HUES6 (cell line): ENCODE results near the gene ECD.
"Not testable (repeated sequence)": the region's sequence is repeated elsewhere in the genome, so short reads cannot be mapped to it uniquely, and the experiment has no call there.

ENCODE experiments used
- H3K27ac ChIP-seq: 2 replicates; pipeline ENCODE4 v1.7.0; 2013; ENCODE audit warnings: low read depth, mild to moderate bottlenecking, low read length, inconsistent platforms
- H3K27me3 ChIP-seq: 2 replicates; pipeline ENCODE4 v1.6.1; 2013; ENCODE audit warnings: low read length; ENCODE audit not compliant: control insufficient read depth, insufficient read depth
- H3K36me3 ChIP-seq: 2 replicates; pipeline ENCODE4 v1.6.1; 2013; ENCODE audit warnings: low read length; ENCODE audit not compliant: control insufficient read depth, insufficient read depth
- H3K4me1 ChIP-seq: 2 replicates; pipeline ENCODE4 v1.6.1; 2013; ENCODE audit warnings: low read length; ENCODE audit not compliant: control insufficient read depth, insufficient read depth
- H3K4me3 ChIP-seq: 2 replicates; pipeline ENCODE4 v1.5.1; 2013; ENCODE audit warnings: low read depth, low read length
- H3K9ac ChIP-seq: one replicate; pipeline ENCODE4 v1.6.1; 2013; ENCODE audit warnings: mild to moderate bottlenecking, low read length
- H3K9me3 ChIP-seq: 2 replicates; pipeline ENCODE4 v1.6.1; 2013; ENCODE audit warnings: low read depth, low read length; ENCODE audit not compliant: control insufficient read depth, insufficient read depth

The ECD gene

DNA sequence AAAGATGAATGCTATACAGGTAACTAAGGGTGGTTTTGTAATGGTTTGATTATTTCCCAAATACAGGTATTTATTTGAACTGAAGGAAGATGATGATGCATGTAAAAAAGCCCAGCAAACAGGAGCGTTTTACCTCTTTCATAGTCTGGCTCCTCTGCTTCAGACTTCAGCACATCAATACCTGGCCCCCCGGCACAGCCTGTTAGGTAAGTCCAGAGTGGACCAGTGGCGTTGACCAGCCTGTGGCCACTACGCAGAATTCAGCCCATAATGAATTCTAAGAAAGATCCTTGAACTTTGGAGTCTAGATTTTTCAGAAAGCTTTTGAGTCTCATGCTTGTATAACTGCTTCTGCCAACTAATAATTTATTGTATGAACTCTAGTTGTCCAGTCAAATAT, 47.9 kb downstream of the ECD start:
- Histone ChIP-seq H3K4me1 (peaks cover 4% of the 10 kb centered on the region; the same call in 1 of the 2 replicates), H3K36me3 (peaks cover 13% of the 10 kb centered on the region), H3K4me3 (no peak overlapping the region), H3K27me3 (no peaks in the 10 kb centered on the region), H3K9me3 (no peaks in the 10 kb centered on the region), H3K27ac (no peak overlapping the region), H3K9ac (no peak overlapping the region)

DNA sequence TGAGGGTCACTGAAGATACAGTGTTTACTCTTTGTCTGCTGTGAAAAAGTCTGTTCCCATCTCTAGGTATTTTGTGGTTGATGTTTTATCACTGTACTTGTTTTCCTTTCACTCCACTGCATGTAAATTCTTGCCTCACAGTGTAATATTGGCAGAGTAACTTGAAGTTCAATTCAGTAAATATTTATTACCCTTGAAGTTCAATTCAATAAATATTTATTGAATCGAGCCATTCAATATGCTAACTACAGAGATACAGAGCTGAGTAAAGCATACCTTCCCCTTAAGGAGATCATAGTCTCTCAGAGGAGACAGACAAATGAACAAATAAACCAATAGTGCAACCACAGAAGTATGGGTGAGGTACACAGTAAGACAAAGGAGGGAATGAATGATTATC, 48.4 kb downstream of the ECD start:
- Histone ChIP-seq H3K9me3 (no peaks in the 10 kb centered on the region), H3K4me1 (peaks cover 4% of the 10 kb centered on the region; the same call in 1 of the 2 replicates), H3K9ac (no peak overlapping the region), H3K4me3 (no peak overlapping the region), H3K27ac (no peak overlapping the region), H3K27me3 (no peaks in the 10 kb centered on the region), H3K36me3 (peaks cover 11% of the 10 kb centered on the region)

DNA sequence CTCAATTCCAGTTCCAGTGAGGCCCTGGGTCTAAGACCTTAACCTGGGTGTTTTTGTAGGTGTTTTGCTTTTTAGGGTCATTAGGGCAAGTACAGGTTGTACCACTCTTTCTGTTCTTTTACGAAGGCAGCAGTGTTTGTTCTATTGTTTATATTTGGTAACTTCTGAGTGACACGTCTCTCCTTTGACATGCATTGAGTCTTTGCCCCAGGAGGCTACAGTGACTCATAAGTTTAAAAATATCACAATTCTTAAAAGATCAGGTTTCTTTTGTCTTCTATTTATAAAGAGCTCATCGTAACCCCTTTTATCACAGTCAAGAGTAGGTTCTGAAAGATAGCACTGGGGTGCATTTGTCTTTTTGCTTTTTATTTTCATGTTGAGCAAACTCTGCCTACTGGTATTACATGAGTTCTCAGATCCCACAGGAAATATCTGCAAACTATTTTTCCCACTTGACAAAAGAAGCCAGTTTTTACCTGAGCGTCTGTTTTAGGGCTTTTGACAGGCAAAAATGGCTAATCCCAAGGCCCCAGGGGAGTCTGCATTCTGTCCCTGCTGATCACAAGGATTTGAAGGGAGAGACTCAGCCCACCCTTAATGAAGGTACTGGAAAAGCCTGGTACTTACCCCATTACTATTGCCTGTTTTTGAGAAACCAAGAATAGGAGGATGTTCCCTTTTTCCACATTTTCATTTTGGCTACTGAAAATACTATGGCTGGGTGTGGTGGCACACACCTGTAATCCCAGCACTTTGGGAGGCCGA, 49.6 kb downstream of the ECD start:
- Histone ChIP-seq H3K9ac (no peak overlapping the region), H3K4me3 (no peak overlapping the region), H3K36me3 (peaks cover 4% of the 10 kb centered on the region; the same call in 1 of the 2 replicates), H3K9me3 (no peaks in the 10 kb centered on the region), H3K27ac (0 out of 2 replicates have a peak overlapping the region, but pooled peaks have one; percentile 29), H3K4me1 (peaks cover 4% of the 10 kb centered on the region; the same call in 1 of the 2 replicates), H3K27me3 (no peaks in the 10 kb centered on the region)

DNA sequence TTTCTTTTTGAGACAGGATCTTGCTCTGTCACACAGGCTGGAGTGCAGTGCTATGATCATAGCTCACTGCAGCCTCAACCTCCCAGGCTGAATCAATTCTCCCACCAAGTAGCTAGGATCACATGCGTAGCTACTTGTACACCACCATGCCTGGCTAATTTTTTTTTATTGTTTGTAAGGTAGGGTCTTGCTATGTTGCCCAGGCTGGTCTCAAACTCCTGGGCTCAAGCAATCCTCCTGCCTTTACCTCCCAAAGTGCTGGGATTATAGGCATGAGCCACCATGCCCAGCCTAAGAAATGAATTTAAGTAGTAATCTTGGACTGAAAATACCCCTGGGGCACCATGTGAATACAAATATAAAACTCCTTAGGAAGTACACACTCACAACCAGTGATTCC, 51.8 kb downstream of the ECD start:
- Histone ChIP-seq H3K9me3 (no peaks in the 10 kb centered on the region), H3K27ac (no peak overlapping the region), H3K27me3 (no peaks in the 10 kb centered on the region), H3K4me3 (no peak overlapping the region), H3K4me1 (peaks cover 8% of the 10 kb centered on the region), H3K9ac (no peak overlapping the region), H3K36me3 (no peaks in the 10 kb centered on the region)

DNA sequence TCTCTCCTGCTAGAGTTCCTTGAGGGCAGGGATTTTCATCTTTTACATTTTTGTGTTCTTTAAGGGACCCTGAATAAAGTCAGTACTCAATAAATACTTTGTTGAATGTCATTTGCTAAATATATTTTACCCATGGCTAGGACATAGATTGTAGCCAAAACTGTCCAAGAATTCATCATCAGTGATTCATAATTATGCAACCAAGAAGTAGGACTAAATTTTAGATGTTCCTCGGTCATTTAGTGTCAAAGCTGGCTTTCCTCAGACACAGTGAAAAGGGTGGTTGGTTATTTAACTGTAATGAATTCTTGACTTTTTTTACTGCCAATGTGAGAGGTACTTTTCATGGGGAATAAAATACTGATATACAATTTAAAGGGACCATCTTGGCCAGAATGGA, 54.3 kb downstream of the ECD start:
- Histone ChIP-seq H3K4me1 (peaks cover 8% of the 10 kb centered on the region), H3K27me3 (no peaks in the 10 kb centered on the region), H3K36me3 (no peaks in the 10 kb centered on the region)

DNA sequence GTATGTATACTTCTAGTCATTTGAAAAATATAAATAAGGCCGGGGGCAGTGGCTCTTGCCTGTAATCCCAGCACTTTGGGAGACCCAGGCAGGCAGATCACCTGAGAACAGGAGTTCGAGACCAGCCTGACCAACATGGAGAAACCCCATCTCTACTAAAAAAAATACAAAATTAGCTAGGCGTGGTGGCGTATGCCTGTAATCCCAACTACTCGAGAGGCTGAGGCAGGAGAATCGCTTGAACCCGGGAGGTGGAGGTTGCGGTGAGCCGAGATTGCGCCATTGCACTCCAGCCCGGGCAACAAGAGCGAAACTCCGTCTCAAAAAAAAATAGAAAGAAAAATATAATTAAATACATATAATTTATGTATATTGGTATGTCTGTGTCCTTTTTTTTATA, 55.8 kb downstream of the ECD start:
- not testable (repeated sequence) for H3K4me3 ChIP-seq, H3K4me1 ChIP-seq, H3K27me3 ChIP-seq, H3K27ac ChIP-seq, H3K9ac ChIP-seq, H3K36me3 ChIP-seq, H3K9me3 ChIP-seq

More for the DNA sequence above, 54.3 kb downstream of the ECD start:
- Histone ChIP-seq H3K27ac (no peak overlapping the region), H3K4me3 (no peak overlapping the region), H3K9me3 (peaks cover 2% of the 10 kb centered on the region; the same call in 1 of the 2 replicates), H3K9ac (no peak overlapping the region)

DNA sequence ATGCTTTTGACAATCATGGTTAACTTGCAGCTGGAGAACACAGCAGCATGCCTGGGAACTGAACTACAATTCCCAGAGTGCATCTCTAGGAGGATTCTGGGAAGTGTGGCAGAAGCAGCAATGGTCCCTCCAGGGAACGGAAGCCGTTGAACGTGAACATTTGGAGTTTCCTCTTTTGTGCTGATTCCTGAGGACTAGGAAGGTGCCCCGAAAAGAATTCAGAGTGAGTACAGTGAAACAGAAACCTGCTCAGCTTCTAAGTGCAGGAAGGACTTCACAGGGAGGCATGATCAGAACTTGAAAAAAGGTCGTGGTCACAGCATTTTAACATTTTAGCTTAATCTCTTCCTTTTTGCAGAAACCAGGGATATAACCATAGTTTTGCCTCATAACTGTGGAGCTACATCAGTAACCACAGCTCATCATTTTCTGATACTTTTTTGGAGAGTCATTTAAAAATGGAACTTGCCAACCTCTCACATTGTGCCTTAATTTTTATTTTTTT, 57.4 kb downstream of the ECD start, which contains the start of gene NUDT13:
TSS of gene NUDT13 (plus strand) at position 111 of the 505 bp plus-strand sequence. CDS start 3,911 bp downstream, outside the sequence.
- peak within 1 kb of the TSS; percentile 64 for H3K9ac ChIP-seq
- H3K4me1 ChIP-seq: peaks cover 4% of the 10 kb centered on the region; the same call in 1 of the 2 replicates
- peaks cover 2% of the 10 kb centered on the region; the same call in 1 of the 2 replicates for H3K9me3 ChIP-seq
- H3K36me3 ChIP-seq: no peaks in the 10 kb centered on the region
- peak within 1 kb of the TSS; percentile 61 for H3K4me3 ChIP-seq
- H3K27ac ChIP-seq: peak within 1 kb of the TSS; percentile 62
- no peaks in the 10 kb centered on the region for H3K27me3 ChIP-seq

DNA sequence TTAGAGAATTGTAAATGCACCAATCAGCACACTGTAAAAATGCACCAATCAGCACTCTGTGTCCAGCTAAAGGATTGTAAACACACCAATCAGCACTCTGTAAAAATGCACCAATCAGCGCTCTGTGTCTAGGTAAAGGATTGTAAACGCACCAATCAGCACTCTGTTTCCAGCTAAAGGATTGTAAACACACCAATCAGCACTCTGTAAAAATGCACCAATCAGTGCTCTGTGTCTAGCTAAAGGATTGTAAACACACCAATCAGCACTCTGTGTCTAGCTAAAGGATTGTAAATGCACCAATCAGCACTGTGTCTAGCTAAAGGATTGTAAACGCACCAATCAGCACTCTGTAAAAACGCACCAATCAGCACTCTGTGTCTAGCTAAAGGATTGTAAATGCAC, 58.6 kb downstream of the ECD start:
- not testable (repeated sequence) for H3K4me3 ChIP-seq, H3K9ac ChIP-seq, H3K27me3 ChIP-seq, H3K9me3 ChIP-seq, H3K36me3 ChIP-seq, H3K27ac ChIP-seq, H3K4me1 ChIP-seq

DNA sequence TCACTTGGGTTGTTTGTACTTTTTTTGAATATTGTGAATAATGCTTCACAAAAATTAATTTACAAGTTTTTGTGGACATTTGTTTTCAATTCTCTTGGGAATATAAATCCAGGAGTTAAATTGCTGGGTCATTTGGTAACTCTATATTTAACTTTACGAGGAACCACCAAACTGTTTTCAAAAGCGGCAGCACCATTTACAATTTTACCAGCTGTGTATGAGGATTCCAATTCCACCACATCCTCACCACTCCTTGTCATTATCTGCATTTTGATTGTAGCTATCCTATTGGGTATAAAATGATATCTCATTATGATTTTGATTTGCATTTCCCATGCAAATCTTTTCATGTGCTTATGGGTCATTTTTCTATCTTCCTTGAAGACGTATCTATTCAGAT, 61.5 kb downstream of the ECD start:
- Histone ChIP-seq H3K4me1 (peaks cover under 1% of the 10 kb centered on the region; the same call in 1 of the 2 replicates), H3K9ac (no peak overlapping the region), H3K4me3 (no peak overlapping the region), H3K27me3 (no peaks in the 10 kb centered on the region), H3K36me3 (no peaks in the 10 kb centered on the region), H3K27ac (no peak overlapping the region), H3K9me3 (peaks cover 2% of the 10 kb centered on the region; the same call in 1 of the 2 replicates)

DNA sequence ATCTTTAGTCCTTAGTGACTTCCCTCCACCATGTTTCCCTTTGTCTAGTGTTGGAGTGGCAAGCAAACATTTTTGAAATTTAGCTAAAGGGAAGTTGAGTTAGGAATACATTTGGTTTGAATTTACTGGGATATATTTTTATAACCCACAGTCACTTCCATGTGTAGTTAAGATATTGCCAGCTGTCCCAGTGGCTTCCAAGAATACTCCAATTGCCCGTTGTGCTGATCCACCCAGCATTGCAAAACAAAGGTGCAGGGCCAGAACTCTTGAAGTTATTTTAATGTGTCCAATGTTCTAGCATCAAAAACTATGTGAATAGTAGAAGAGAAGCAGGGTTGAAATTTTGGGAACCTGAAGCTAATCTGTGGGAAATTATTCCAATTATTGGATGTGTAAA, 68.7 kb downstream of the ECD start:
- Histone ChIP-seq H3K9me3 (no peaks in the 10 kb centered on the region), H3K36me3 (no peaks in the 10 kb centered on the region), H3K27ac (no peak overlapping the region), H3K27me3 (no peaks in the 10 kb centered on the region), H3K4me1 (peaks cover 8% of the 10 kb centered on the region), H3K4me3 (no peak overlapping the region), H3K9ac (no peak overlapping the region)

DNA sequence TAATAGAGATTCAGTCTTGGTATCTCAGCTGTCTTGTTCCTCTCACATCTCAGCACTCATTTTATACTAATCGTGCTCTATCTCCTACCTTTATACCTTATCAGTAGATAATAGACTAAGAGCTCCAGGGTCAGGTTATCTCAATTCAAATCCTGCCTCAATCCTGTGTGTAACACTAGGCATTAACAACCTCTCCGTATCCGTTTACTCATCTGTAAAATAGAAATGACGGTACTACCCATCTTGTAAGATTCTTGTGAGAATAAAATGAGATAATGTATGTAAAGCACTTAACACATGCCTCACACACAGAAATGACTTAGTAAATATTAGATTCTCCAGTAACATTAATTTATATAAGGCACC, 70.5 kb downstream of the ECD start:
- Histone ChIP-seq H3K9me3 (no peaks in the 10 kb centered on the region), H3K9ac (peak overlapping the region; percentile 88), H3K27me3 (no peaks in the 10 kb centered on the region), H3K4me3 (peak overlapping the region; percentile 94), H3K36me3 (no peaks in the 10 kb centered on the region), H3K27ac (no peak overlapping the region), H3K4me1 (peaks cover 11% of the 10 kb centered on the region)
